ENCODE data around the gene CERT1.

CERT1 gene

DNA sequence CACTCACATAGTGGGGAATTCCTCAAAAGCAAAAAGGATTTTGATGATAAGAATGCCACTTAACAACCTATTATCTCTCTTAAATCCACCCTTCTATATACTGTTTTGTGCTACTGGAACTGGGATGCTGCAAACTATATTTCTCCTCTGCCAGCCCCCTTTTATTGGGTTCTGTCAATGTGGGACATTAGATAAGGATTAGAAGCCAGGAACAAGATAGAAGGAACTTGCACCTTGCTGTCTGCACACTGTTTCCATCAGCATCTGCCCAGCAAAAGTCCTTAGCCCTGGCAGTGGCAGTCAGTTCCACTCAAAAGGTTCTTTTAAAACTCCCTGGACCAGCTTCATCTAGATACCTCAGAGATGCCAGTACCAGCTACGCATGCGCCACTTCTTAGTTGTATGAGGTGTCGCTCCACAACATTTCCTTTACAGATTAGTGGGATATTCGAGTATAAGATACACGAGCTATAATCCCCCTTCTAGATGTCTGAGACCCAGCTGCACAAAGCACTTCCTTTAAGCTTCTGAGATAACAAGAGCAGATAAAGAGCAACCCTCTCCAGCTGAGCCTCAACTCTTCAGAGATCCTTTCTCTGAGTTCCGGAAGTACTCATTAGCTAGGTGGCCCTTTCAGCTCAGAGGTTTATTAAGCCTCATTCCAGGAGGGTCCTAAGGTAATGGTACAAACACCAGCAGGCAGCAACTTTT, 45.3 kb downstream of the CERT1 start:
- TF ChIP-seq CTCF (IDR thresholded peaks at IDR 0.05; ENCODE audit: insufficient read depth, low read depth, low read length, missing control alignments) = no peak
- H3K4me3 ChIP-seq (ENCODE audit: low read depth, low read length) = no peak overlapping the region
- no peak for DNase-seq (ENCODE audit: low read depth)

- no peak for DNase-seq (ENCODE audit: low read depth)
- H3K4me3 ChIP-seq (ENCODE audit: low read depth, low read length) = no peak overlapping the region
- no peak for TF ChIP-seq CTCF (IDR thresholded peaks at IDR 0.05; ENCODE audit: insufficient read depth, low read depth, low read length, missing control alignments)
Measured at GRCh38 chr5:75465480-75465879, 45.9 kb downstream of the CERT1 start.

DNA sequence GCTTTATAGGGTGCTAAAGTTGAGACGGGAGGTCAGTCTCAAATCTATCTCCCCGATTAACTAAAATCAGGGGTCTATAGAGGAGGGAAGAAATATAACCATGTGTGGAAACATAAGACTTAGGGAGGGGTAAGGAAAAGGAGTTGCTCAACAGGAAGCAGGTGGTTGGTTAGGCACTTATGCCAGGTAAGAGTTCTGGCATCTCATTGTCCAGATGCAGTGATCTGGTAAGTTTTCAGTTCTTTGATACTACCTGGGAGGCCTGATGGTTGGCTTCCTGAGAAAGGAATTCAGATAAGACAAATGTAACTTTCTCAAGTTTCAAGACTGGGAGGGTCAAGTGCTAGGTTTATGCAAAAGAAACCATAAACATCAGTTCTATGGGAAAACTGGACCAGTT, 47.7 kb downstream of the CERT1 start:
- no peak for DNase-seq (ENCODE audit: low read depth)
- no peak for TF ChIP-seq CTCF (IDR thresholded peaks at IDR 0.05; ENCODE audit: insufficient read depth, low read depth, low read length, missing control alignments)

DNA sequence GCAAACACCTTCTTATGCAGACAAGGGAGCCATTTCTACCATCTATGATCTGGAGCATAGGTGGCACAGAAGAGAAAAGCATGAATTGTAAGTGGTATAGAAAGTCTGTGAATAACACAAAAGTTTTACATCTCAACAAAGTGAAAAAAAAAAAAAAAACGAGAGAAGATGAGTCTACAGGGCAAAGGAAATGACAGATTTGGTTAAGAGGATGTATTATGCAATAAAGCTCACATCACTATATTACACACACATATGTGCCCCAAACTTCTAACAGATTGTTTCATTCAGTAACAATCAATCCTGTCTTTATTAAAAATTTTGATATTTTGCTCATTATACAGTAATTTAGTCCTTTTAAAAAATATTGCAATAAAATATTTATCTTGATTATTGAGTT, 49.8 kb downstream of the CERT1 start:
- DNase-seq (ENCODE audit: low read depth) = no peak
- no peak overlapping the region for H3K4me3 ChIP-seq (ENCODE audit: low read depth, low read length)

More for the DNA sequence above, 47.7 kb downstream of the CERT1 start:
- no peak overlapping the region for H3K4me3 ChIP-seq (ENCODE audit: low read depth, low read length)

DNA sequence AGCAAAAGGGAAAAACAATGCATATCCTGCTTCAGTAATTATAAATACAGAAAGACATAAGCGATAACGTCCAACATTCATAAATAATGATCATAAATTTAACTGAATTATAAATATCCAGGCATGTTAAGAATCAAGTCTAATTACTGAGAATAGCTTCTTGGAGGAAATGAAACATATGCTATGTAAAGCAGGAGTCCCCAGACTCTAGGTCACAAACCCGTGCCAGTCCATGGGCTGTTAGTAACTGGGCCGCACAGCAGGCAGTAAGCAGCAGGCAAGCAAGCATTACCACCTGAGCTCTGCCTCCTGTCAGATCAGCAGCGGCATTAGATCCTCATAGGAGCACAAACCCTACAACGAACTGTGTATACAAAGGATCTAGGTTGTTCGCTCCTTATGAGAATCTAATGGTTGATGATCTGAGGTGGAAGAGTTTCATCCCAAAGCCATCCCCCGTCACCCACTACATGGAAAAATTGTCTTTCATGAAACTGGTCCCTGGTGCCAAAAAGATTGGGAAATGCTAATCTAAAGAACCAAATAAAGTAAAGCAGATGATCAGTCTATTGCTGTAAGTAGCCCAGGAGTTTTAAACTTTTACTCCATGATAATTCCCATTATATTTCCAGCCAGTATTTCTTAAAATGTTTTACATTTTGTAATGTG, 50.4 kb downstream of the CERT1 start:
- DNase-seq (ENCODE audit: low read depth) = peak; percentile 44
- no peak overlapping the region for H3K4me3 ChIP-seq (ENCODE audit: low read depth, low read length)
- TF ChIP-seq CTCF (IDR thresholded peaks at IDR 0.05; ENCODE audit: insufficient read depth, low read depth, low read length, missing control alignments) = no peak

More for the DNA sequence above, 49.8 kb downstream of the CERT1 start:
- no peak for TF ChIP-seq CTCF (IDR thresholded peaks at IDR 0.05; ENCODE audit: insufficient read depth, low read depth, low read length, missing control alignments)

DNA sequence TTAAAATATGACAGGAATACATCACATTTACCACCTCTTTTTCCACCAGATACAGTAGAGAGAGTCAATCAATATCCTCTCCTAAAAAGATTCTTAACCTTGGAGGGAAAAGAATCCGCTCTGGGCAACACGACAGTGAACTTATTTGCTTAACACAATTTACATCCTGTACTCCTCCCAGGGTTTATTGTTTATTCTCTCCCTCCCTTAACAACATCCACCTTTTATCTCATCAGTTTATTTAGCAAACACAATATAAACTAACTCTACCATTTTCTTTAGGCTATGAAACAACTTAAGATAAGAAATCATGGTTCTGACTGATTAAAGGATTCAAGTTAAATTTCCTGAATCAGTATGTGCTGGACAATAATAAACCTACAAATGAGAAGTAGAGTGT, 50.9 kb downstream of the CERT1 start:
- no peak for TF ChIP-seq CTCF (IDR thresholded peaks at IDR 0.05; ENCODE audit: insufficient read depth, low read depth, low read length, missing control alignments)
- no peak overlapping the region for H3K4me3 ChIP-seq (ENCODE audit: low read depth, low read length)
- no peak for DNase-seq (ENCODE audit: low read depth)
